ENCODE data around the gene SMIM44. TPM values are rescaled to one million over a fixed set of nuclear protein-coding genes. Genes with fewer than 3 reads are reported as not detected.

Gene SMIM44
- total RNA-seq, 1 donor from 2014 or later = not detected

GRCh38 chr19:3441986-3442329 lies 41.3 kb downstream of the SMIM44 start:
- peaks cover 9% of the 10 kb centered on the region for H3K4me1 Mint-ChIP-seq (ENCODE audit: low read depth)
- no peak overlapping the region for H3K4me3 Mint-ChIP-seq (ENCODE audit: low read depth)
- H3K27ac Mint-ChIP-seq = no peak overlapping the region
- peaks cover 29% of the 10 kb centered on the region for H3K27me3 Mint-ChIP-seq
- H3K9me3 Mint-ChIP-seq (ENCODE audit: low read depth) = no peaks in the 10 kb centered on the region
- DNase-seq (ENCODE audit: low spot score, unreplicated experiment) = no peak
- TF ChIP-seq CTCF (IDR thresholded peaks at IDR 0.05; ENCODE audit: unreplicated experiment) = no peak
- peaks cover 2% of the 10 kb centered on the region for H3K36me3 Mint-ChIP-seq (ENCODE audit: insufficient read depth)

- Mint-ChIP-seq H3K27ac (no peak overlapping the region), H3K36me3 (ENCODE audit: insufficient read depth) (peaks cover 2% of the 10 kb centered on the region), H3K27me3 (peaks cover 27% of the 10 kb centered on the region), H3K4me3 (ENCODE audit: low read depth) (no peak overlapping the region), H3K4me1 (ENCODE audit: low read depth) (peaks cover 9% of the 10 kb centered on the region), H3K9me3 (ENCODE audit: low read depth) (no peaks in the 10 kb centered on the region)
- TF ChIP-seq CTCF (IDR thresholded peaks at IDR 0.05; ENCODE audit: unreplicated experiment) = no peak
- DNase-seq (ENCODE audit: low spot score, unreplicated experiment) = no peak
Observed at GRCh38 chr19:3441089-3441985, 41.9 kb downstream of the SMIM44 start.

- Mint-ChIP-seq H3K27ac (no peak overlapping the region), H3K36me3 (ENCODE audit: insufficient read depth) (peaks cover 2% of the 10 kb centered on the region), H3K4me1 (ENCODE audit: low read depth) (peaks cover 12% of the 10 kb centered on the region), H3K27me3 (peaks cover 17% of the 10 kb centered on the region), H3K9me3 (ENCODE audit: low read depth) (no peaks in the 10 kb centered on the region), H3K4me3 (ENCODE audit: low read depth) (no peak overlapping the region)
- peak; percentile 36 for TF ChIP-seq CTCF (IDR thresholded peaks at IDR 0.05; ENCODE audit: unreplicated experiment)
- DNase-seq (ENCODE audit: low spot score, unreplicated experiment) = no peak
Observed at GRCh38 chr19:3440082-3440481, 43.2 kb downstream of the SMIM44 start.

- peak; percentile 90 for DNase-seq (ENCODE audit: low spot score, unreplicated experiment)
- Mint-ChIP-seq H3K36me3 (ENCODE audit: insufficient read depth) (peaks cover 2% of the 10 kb centered on the region), H3K4me3 (ENCODE audit: low read depth) (peak overlapping the region; percentile 98), H3K27ac (peak overlapping the region; percentile 99), H3K27me3 (peaks cover 2% of the 10 kb centered on the region), H3K4me1 (ENCODE audit: low read depth) (peaks cover 3% of the 10 kb centered on the region), H3K9me3 (ENCODE audit: low read depth) (no peaks in the 10 kb centered on the region)
- no peak for TF ChIP-seq CTCF (IDR thresholded peaks at IDR 0.05; ENCODE audit: unreplicated experiment)
Observed at GRCh38 chr19:3434630-3435553, 48.3 kb downstream of the SMIM44 start.

All from progenitor cell of endocrine pancreas (in vitro differentiated cells).